ENCODE measurements around the gene GNB3. TPM values are rescaled to one million over a fixed set of nuclear protein-coding genes. Genes with fewer than 3 reads are reported as not detected.

Gene GNB3
- total and polyA plus RNA-seq, 4 donors: under 0.01 to 0.12 TPM; not detected in 2

- peak overlapping the region in 1 of 3 donors; percentile 4 for H3K4me3 ChIP-seq (ENCODE audit: low read depth in 1 of 3, low read length in 3 of 3)
- no peak for DNase-seq (ENCODE audit: low spot score)
- WGBS: 85% methylated on average over 20 of the region's 20 CpGs
- H3K9me3 ChIP-seq (ENCODE audit: control insufficient read depth in 4 of 4, low read length in 3 of 4): no peaks in the 10 kb centered on the region
- H3K36me3 ChIP-seq (ENCODE audit: control insufficient read depth in 4 of 4, insufficient read depth in 3 of 4, low read depth in 1 of 4, low read length in 3 of 4): no peaks in the 10 kb centered on the region
- H3K27ac ChIP-seq (ENCODE audit: low read depth in 1 of 2, low read length in 2 of 2): peak overlapping the region in 1 of 2 donors; percentile 72
- H3K27me3 ChIP-seq (ENCODE audit: control insufficient read depth in 4 of 4, insufficient read depth in 4 of 4, low read length in 3 of 4): no peaks in the 10 kb centered on the region
- peaks cover 0 to 38% (median 28%) of the 10 kb centered on the region in 4 donors for H3K4me1 ChIP-seq (ENCODE audit: control insufficient read depth in 4 of 4, insufficient read depth in 4 of 4, low read length in 3 of 4)
- no peak for TF ChIP-seq HNF4A (conservative IDR thresholded peaks at IDR 0.05)
- no peak for TF ChIP-seq FOXA1 (IDR thresholded peaks at IDR 0.05)
- TF ChIP-seq, protein P1, sequence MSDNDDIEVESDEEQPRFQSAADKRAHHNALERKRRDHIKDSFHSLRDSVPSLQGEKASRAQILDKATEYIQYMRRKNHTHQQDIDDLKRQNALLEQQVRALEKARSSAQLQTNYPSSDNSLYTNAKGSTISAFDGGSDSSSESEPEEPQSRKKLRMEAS (IDR thresholded peaks at IDR 0.05): no peak
- no peak for TF ChIP-seq FOXA2 (IDR thresholded peaks at IDR 0.05)
- TF ChIP-seq HNF4G (IDR thresholded peaks at IDR 0.05): no peak
- TF ChIP-seq JUND (IDR thresholded peaks at IDR 0.05): no peak
- H3K9ac ChIP-seq (ENCODE audit: low read depth in 1 of 2, low read length in 2 of 2): no peak overlapping the region
Observed at GRCh38 chr12:6817662-6818157, 23.0 kb upstream of the GNB3 start.

DNA sequence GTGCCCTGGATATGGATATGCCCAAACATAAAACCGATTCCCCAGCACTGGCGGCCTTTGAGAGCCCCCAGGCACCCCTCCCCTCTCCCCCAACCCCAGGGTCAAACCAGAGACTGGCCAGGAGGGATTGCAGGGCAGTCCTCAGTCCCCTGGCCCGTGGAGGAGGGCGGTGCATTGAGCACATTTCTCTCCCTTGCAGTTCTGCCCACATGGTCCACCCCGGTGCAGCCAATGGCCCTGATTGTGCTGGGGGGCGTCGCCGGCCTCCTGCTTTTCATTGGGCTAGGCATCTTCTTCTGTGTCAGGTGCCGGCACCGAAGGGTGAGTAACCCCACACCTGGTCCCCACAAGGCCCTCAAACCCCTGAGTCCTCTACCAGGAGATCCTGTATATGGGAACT, 22.5 kb upstream of the GNB3 start:
- no peaks in the 10 kb centered on the region for H3K36me3 ChIP-seq (ENCODE audit: control insufficient read depth in 4 of 4, insufficient read depth in 3 of 4, low read depth in 1 of 4, low read length in 3 of 4)
- H3K4me3 ChIP-seq (ENCODE audit: low read depth in 1 of 3, low read length in 3 of 3): peak overlapping the region in 2 of 3 donors; percentile 14 to 71
- peak overlapping the region in 1 of 2 donors; percentile 77 for H3K9ac ChIP-seq (ENCODE audit: low read depth in 1 of 2, low read length in 2 of 2)
- H3K4me1 ChIP-seq (ENCODE audit: control insufficient read depth in 4 of 4, insufficient read depth in 4 of 4, low read length in 3 of 4): peaks cover 0 to 38% (median 28%) of the 10 kb centered on the region in 4 donors
- H3K27ac ChIP-seq (ENCODE audit: low read depth in 1 of 2, low read length in 2 of 2): peak overlapping the region; percentile 60 to 72
- no peaks in the 10 kb centered on the region for H3K27me3 ChIP-seq (ENCODE audit: control insufficient read depth in 4 of 4, insufficient read depth in 4 of 4, low read length in 3 of 4)
- no peaks in the 10 kb centered on the region for H3K9me3 ChIP-seq (ENCODE audit: control insufficient read depth in 4 of 4, low read length in 3 of 4)
- WGBS: 50% methylated on average over 10 of the region's 10 CpGs
- peak in 1 of 2 donors; percentile 20 for TF ChIP-seq RXRA (IDR thresholded peaks at IDR 0.05)
- TF ChIP-seq ZBTB33 (IDR thresholded peaks at IDR 0.05): no peak
- no peak for TF ChIP-seq FOXA1 (IDR thresholded peaks at IDR 0.05)
- no peak for TF ChIP-seq GABPA (IDR thresholded peaks at IDR 0.05 in 1 of 2, conservative IDR thresholded peaks at IDR 0.05 in 1 of 2)
- TF ChIP-seq, protein P2, sequence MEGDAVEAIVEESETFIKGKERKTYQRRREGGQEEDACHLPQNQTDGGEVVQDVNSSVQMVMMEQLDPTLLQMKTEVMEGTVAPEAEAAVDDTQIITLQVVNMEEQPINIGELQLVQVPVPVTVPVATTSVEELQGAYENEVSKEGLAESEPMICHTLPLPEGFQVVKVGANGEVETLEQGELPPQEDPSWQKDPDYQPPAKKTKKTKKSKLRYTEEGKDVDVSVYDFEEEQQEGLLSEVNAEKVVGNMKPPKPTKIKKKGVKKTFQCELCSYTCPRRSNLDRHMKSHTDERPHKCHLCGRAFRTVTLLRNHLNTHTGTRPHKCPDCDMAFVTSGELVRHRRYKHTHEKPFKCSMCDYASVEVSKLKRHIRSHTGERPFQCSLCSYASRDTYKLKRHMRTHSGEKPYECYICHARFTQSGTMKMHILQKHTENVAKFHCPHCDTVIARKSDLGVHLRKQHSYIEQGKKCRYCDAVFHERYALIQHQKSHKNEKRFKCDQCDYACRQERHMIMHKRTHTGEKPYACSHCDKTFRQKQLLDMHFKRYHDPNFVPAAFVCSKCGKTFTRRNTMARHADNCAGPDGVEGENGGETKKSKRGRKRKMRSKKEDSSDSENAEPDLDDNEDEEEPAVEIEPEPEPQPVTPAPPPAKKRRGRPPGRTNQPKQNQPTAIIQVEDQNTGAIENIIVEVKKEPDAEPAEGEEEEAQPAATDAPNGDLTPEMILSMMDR (IDR thresholded peaks at IDR 0.05; ENCODE audit: low read depth, low read length, missing input control): no peak
- TF ChIP-seq REST (IDR thresholded peaks at IDR 0.05): no peak
- TF ChIP-seq RAD21 (IDR thresholded peaks at IDR 0.05): no peak
- TF ChIP-seq JUND (IDR thresholded peaks at IDR 0.05): no peak
- TF ChIP-seq TAF1 (conservative IDR thresholded peaks at IDR 0.05): no peak
- TF ChIP-seq, protein P1 (IDR thresholded peaks at IDR 0.05): no peak
- TF ChIP-seq FOXA2 (IDR thresholded peaks at IDR 0.05): no peak
- peak; percentile 52 for TF ChIP-seq SP1 (IDR thresholded peaks at IDR 0.05)
- no peak for TF ChIP-seq HNF4G (IDR thresholded peaks at IDR 0.05)
- no peak for TF ChIP-seq HNF4A (conservative IDR thresholded peaks at IDR 0.05)
- peak; percentile 66 for DNase-seq (ENCODE audit: low spot score)
